ENCODE measurements around the gene MRPS7. TPM values are rescaled to one million over a fixed set of nuclear protein-coding genes. Genes with fewer than 3 reads are reported as not detected.

Gene MRPS7
- polyA plus RNA-seq, 1 donor from 2014 or later = 63.3 TPM

- H3K27me3 ChIP-seq (ENCODE audit: insufficient read depth, low read depth, low read length) = no peaks in the 10 kb centered on the region
Observed at GRCh38 chr17:75219815-75220214, 41.9 kb upstream of the MRPS7 start.

GRCh38 chr17:75225016-75225415 is 36.7 kb upstream of the MRPS7 start:
- Histone ChIP-seq H3K27ac (ENCODE audit: low read length) (no peak overlapping the region), H3K36me3 (ENCODE audit: insufficient read depth, low read length) (no peaks in the 10 kb centered on the region), H3F3A (ENCODE audit: insufficient read depth, low read length, poor library complexity, severe bottlenecking) (no peaks in the 10 kb centered on the region)
- TF ChIP-seq TAF1 (IDR thresholded peaks at IDR 0.05; ENCODE audit: low read depth) = no peak
- no peak for TF ChIP-seq SMC3 (conservative IDR thresholded peaks at IDR 0.05; ENCODE audit: poor library complexity)
- TF ChIP-seq CTCF (IDR thresholded peaks at IDR 0.05; ENCODE audit: poor library complexity, severe bottlenecking) = no peak
- no peak for TF ChIP-seq EP300 (conservative IDR thresholded peaks at IDR 0.05; ENCODE audit: poor library complexity, severe bottlenecking)
- no peak for TF ChIP-seq POLR2AphosphoS5 (IDR thresholded peaks at IDR 0.05)
- no peak for TF ChIP-seq MXI1 (conservative IDR thresholded peaks at IDR 0.05; ENCODE audit: poor library complexity, severe bottlenecking)
- no peak for TF ChIP-seq REST (IDR thresholded peaks at IDR 0.05; ENCODE audit: borderline replicate concordance)

More at GRCh38 chr17:75219815-75220214, 41.9 kb upstream of the MRPS7 start:
- H3K27ac ChIP-seq (ENCODE audit: low read length) = no peak overlapping the region
- H4K20me1 ChIP-seq (ENCODE audit: insufficient read depth) = no peaks in the 10 kb centered on the region
- H3K4me2 ChIP-seq (ENCODE audit: low read length) = no peak overlapping the region
- H3K9me2 ChIP-seq (ENCODE audit: insufficient read depth, low read length) = no peaks in the 10 kb centered on the region
- H3K9ac ChIP-seq (ENCODE audit: low read length) = no peak overlapping the region
- TF ChIP-seq SMC3 (conservative IDR thresholded peaks at IDR 0.05; ENCODE audit: poor library complexity) = no peak
- no peak for TF ChIP-seq TAF1 (IDR thresholded peaks at IDR 0.05; ENCODE audit: low read depth)
- no peak for TF ChIP-seq POLR2AphosphoS5 (IDR thresholded peaks at IDR 0.05)
- no peak for TF ChIP-seq MXI1 (conservative IDR thresholded peaks at IDR 0.05; ENCODE audit: poor library complexity, severe bottlenecking)
- TF ChIP-seq CTCF (IDR thresholded peaks at IDR 0.05; ENCODE audit: poor library complexity, severe bottlenecking) = no peak
- no peak for TF ChIP-seq RAD21 (conservative IDR thresholded peaks at IDR 0.05)
- TF ChIP-seq EP300 (conservative IDR thresholded peaks at IDR 0.05; ENCODE audit: poor library complexity, severe bottlenecking) = no peak
- TF ChIP-seq REST (IDR thresholded peaks at IDR 0.05; ENCODE audit: borderline replicate concordance) = no peak
- TF ChIP-seq EZH2 (IDR thresholded peaks at IDR 0.05; ENCODE audit: borderline replicate concordance, insufficient read depth, low read length, poor library complexity, severe bottlenecking) = no peak
- no peaks in the 10 kb centered on the region for H3K36me3 ChIP-seq (ENCODE audit: insufficient read depth, low read length)
- H2AFZ ChIP-seq (ENCODE audit: low read depth, low read length) = no peak overlapping the region
- H3K4me3 ChIP-seq (ENCODE audit: low read length) = no peak overlapping the region
- H3F3A ChIP-seq (ENCODE audit: insufficient read depth, low read length, poor library complexity, severe bottlenecking) = no peaks in the 10 kb centered on the region
- H3K79me2 ChIP-seq (replicated peaks; ENCODE audit: insufficient read depth, low read length) = no peaks in the 10 kb centered on the region
- no peaks in the 10 kb centered on the region for H3K9me3 ChIP-seq (ENCODE audit: low read length)

More at GRCh38 chr17:75225016-75225415, 36.7 kb upstream of the MRPS7 start:
- H3K27me3 ChIP-seq (ENCODE audit: insufficient read depth, low read depth, low read length) = no peaks in the 10 kb centered on the region
- H3K9me3 ChIP-seq (ENCODE audit: low read length) = no peaks in the 10 kb centered on the region
- no peaks in the 10 kb centered on the region for H4K20me1 ChIP-seq (ENCODE audit: insufficient read depth)
- H2AFZ ChIP-seq (ENCODE audit: low read depth, low read length) = no peak overlapping the region
- H3K9ac ChIP-seq (ENCODE audit: low read length) = no peak overlapping the region
- H3K4me2 ChIP-seq (ENCODE audit: low read length) = no peak overlapping the region
- no peaks in the 10 kb centered on the region for H3K9me2 ChIP-seq (ENCODE audit: insufficient read depth, low read length)
- H3K79me2 ChIP-seq (replicated peaks; ENCODE audit: insufficient read depth, low read length) = no peaks in the 10 kb centered on the region
- H3K4me3 ChIP-seq (ENCODE audit: low read length) = no peak overlapping the region
